Measurements from ENCODE around the gene COMTD1.

GRCh38 chr10:75240329-75241076 lies 4.7 kb upstream of the COMTD1 start:
- TF ChIP-seq, protein P1, sequence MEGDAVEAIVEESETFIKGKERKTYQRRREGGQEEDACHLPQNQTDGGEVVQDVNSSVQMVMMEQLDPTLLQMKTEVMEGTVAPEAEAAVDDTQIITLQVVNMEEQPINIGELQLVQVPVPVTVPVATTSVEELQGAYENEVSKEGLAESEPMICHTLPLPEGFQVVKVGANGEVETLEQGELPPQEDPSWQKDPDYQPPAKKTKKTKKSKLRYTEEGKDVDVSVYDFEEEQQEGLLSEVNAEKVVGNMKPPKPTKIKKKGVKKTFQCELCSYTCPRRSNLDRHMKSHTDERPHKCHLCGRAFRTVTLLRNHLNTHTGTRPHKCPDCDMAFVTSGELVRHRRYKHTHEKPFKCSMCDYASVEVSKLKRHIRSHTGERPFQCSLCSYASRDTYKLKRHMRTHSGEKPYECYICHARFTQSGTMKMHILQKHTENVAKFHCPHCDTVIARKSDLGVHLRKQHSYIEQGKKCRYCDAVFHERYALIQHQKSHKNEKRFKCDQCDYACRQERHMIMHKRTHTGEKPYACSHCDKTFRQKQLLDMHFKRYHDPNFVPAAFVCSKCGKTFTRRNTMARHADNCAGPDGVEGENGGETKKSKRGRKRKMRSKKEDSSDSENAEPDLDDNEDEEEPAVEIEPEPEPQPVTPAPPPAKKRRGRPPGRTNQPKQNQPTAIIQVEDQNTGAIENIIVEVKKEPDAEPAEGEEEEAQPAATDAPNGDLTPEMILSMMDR (conservative IDR thresholded peaks at IDR 0.05; ENCODE audit: low read length): no peak
- TF ChIP-seq EZH2phosphoT487 (IDR thresholded peaks at IDR 0.05; ENCODE audit: borderline replicate concordance, low read depth, low read length): no peak
